AML-193 (cell line): ENCODE data around the gene CYSTM1.

Experiments
- DNase-seq, 2 experiments: peaks; one replicate each; lab custom pipeline; 2025; lab: John Stamatoyannopoulos, UW

Gene CYSTM1

DNA sequence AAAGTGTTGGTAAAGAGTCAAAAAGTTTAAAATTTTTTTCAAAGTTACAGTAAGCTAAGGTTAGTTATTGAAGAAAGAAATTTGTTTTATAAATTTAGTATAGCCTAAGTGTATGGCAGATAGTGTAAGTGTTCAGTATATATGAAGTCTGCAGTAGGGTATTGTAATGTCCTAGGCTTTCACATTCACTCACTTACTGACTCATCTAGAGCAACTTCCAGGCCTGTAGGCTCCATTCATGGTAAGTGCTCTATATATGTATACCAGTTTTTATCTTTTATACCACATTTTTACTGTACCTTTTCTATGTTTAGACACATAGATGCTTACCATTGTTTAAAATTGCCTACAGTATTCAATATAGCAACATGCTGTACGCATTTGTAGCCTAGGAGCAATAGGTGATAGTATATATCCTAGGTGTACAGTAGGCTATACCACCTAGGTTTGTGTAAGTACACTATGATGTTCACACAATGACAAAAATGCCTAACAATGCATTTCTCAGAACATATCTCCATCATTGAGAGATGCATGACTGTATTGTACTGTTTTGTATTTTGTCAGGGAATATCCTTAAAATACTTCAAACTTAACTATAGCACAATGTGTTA lies 38.5 kb downstream of the CYSTM1 start:
- DNase-seq, result no peak

DNA sequence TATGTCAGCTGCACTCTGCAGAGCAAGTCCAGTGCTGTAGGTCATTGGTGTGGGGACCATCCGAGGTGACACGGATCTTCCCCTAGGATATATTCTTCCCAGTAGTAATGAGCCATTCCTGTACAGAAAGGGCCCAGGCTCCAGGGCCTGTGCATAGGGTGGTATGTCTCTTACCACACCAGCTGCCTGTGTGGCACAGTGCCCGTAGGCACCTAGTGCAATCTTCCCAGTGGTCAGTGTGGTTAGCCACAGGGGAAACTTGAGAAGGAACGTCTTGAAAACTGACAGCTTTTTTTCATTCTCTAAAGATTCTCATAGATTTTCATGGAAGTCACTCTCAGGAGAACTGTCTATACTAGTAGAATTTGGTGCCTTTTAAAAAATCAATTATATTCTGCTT lies 39.8 kb downstream of the CYSTM1 start:
- DNase-seq, result peak; percentile 73 to 84

DNA sequence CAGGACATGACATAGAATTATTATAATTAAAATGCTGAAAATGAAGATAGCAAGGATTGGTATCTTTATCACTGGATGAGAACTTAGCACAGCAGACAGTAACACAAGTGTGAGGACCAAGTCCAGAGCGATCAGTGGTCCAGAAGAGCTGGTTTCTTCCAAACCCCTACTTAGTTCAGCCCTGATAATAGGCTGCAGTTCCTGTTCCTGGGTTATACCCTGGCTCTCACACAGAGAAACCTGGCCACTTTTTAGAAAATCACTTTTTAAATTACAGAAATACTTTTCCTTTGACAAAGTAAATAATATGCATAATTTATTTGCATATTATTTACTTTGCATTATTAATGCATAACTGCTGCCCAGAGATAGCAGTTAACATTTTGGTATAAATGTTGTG lies 40.3 kb downstream of the CYSTM1 start:
- no peak for DNase-seq

DNA sequence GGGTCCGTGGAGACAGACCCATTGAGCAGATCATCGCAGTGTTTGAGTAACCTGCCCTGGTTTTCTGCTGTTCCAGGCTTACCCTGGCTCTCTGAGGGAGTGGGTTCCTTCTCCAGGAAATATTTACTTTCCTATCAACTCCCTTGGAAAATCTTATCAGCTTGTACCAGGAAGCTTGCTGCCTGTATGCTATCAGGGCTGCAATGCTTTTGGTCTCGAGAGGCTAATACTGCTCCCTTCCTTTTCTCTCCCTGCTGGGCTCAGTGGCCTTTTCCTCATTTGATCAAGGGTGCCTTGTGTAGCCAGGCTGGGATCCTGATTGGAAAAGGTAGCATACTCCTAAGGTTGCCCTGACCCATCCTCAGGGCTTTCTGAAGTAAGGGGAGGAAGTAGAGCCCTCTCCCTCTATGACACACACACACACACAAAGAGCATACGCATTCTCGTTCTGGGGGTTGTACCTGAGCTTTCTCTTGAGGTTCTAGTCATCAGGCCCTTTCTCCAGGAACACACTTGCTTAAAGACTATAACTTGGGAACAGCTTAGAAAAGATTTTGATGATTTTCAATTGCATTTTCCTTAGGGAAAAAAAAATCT lies 41.6 kb downstream of the CYSTM1 start:
- no peak for DNase-seq

DNA sequence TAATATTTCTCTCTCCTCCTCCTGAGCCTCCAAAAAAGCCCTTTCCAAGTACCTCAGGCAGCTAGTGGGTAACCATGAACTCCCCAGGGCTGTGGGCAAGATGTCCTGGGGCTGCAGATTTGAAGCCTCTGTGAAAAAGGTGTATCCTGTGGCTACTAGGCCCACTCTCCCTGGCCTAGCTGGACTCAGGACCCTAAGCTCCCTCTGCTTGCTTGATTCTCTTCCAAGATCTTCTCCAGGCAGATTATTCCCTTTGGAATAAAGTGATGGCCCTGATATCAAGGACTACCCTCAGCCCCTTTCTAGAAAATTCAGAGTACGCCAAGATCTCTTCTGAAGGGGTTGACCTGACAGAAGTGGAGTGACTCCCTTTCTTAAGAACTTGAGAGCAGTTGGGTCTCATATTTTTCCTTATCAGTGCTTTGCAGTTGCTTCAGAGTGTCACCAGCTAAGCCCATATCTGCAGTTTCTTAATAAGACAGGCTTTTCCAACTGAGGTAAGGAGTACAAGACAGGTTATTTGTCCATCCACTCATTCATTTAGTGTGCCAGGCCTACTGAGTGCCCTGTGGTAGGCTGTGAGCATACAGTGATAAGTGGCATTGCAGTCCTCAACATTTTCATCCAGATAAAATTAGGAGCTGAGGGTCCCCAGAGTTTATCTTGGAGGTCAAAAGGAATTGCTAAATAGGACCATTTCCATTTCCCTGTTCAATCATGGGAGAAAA lies 42.5 kb downstream of the CYSTM1 start:
- no peak for DNase-seq

DNA sequence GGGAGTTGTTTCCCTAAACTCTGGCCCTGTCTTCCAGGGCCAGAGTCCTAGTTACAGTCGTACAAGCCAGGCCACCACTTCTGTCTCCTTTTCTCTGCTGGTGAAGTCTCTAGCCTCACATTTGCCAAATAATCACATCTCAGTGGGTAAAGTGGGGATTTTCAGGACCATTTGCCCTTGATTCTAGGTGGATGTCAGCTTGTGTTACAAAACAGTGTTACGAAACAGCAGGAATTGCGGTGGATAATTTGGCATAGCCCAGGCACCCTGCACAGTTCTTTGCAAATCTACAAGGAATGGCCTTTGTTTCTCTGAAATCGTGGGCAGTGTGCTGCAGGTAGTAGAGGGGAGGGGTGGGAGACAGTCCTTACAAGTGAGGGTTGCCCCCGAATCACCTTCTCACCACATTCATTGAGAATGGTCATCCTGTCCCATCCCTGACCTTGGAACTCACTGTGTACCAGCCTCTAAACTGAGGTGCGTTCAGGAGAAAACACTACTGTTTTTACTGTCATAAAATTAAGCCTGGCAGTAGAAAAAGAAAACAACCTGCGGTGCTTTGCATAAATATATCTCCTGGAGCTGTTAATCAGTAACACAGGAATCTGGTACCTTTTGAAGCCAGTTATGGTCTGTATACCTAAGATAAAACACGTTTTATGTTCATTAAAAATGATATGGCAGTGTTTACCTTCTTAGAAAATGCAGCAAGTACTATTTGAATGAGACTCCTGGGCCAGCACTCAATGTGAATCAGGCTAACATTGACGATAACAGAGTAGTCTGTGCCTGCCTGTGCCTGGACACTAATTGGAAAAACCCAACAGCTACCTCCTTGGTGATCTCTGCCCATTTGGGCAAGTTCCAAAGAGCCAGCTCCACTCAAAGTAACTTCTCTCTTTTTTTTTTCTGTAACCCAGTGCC lies 44.3 kb downstream of the CYSTM1 start:
- no peak for DNase-seq

DNA sequence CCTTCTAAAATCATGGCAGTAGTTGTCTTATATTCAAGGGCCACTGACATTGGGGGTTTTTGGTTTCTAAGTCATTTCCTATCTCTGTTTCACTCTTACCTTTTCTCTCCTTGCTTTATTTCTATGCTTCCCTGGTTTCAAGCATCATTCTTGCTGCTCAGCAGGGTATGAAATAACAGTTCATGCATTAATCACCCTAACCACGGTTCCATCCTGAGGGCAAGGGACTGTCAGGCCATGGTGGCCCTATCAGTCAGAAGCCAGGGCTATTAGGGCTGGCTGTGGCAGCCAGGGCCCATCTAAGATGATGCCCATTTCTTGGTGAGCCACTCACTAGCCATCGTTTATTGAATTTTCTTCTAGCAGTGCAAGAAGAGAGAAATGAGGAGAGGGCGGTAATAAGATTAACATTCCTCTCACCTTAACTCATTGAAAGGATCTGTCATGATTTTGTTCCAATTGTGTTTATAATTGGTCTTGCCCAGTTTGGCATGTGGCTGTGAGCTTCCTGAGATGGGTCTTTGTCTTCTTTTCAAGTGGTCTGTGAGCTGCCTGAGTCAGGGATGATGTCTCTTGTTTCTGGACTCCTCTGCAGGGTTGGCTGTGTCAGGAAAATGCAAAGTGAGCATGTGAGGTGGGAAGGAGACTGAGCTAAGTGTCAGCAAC lies 45.2 kb downstream of the CYSTM1 start:
- DNase-seq, result no peak

DNA sequence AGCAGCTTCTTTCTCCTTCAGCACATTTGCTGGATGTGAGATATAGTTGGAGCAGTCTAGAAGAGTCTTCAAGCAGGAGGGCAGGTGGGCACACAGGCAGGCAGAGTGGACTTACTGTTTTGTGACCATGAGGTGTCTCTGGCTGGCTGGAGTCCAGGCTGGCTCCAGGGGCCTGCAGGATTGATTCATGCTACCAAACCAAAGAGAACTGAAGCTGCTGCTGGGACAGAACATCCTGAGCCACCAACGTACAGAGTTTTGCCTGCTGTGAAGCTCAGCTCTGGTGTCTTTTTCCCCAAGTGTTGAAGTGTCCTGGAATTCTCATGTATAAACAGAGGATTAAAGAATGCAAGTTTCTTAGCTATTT lies 45.7 kb downstream of the CYSTM1 start:
- DNase-seq, result no peak

DNA sequence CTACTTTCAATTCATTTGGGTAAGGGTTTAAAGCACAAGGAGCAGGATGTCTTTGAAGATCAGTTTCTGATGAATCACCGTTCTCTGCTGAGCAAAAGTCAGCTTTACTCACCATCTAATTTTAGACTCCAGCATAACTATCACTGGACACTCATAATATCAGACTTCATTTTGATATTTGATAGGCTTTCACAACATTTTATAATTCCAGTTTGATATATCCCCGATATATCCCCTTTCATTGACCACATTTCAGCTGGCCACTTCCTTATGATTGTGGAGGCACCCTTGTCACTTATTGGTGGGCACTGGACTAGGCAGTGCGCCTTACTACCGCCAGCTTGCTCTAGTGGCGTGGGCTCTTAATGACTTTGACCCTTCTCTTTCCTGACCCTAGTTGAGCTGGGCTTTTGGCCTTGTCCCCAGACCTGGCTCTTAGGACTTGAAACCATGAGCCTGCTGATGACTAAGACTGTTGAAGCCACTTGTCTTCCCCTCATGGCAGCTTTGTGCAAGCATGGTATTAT lies 46.8 kb downstream of the CYSTM1 start:
- no peak for DNase-seq

DNA sequence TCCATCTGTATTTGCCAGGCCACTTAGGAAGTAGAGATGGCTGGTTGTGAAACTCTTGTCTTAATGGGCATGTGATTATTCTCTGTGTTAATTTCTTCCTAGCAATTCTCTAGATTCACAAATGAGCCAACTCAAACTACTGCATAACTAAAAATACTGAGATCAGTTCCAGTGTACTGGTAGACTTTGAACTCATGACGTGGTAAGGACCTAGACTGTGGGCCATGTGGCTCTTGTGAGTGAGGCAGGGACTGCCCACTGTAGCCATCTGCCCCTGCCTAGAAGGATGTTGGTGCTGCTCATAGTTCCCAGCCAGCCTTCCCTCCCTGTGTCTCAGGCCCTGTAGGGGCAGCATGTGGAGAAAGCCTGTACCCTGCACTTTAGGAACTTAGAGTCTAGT lies 47.4 kb downstream of the CYSTM1 start:
- no peak for DNase-seq

DNA sequence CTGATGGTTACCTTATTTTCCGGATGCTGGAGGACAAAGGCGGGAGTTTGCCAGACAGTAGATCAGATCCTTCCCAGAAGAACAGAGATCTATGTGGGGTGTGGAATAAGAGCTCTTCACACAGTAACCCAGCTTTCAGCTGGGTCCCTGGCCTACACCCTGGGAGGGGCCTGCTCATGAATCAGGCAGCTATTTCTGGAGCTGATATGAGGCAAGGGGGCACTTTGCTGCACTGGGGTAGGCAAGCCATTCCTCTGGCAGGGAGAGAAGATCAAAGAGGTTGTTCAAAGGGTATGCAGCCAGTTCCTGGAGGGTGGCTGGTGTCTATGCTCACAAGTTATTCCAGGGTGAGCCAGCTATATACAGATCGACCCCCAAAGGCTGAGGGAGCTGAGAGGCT lies 48.6 kb downstream of the CYSTM1 start:
- DNase-seq, result no peak

DNA sequence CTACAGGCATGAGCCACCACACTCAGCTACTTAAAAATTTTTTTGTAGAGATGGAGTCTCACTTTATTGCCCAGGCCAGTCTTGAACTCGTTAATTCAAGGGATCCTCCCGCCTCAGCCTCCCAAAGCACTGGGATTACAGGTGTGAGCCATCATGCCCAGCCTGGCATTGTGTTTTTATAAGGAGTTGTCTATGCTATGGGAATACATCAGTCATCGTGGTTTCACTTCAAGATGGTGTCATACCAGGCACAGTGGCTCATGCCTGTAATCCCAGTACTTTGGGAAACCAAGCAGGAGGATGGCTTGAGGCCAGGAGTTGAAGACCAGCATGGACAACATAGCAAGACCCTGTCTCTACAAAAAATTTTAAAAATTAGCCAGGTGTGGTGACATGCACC lies 49.7 kb downstream of the CYSTM1 start:
- no peak for DNase-seq

DNA sequence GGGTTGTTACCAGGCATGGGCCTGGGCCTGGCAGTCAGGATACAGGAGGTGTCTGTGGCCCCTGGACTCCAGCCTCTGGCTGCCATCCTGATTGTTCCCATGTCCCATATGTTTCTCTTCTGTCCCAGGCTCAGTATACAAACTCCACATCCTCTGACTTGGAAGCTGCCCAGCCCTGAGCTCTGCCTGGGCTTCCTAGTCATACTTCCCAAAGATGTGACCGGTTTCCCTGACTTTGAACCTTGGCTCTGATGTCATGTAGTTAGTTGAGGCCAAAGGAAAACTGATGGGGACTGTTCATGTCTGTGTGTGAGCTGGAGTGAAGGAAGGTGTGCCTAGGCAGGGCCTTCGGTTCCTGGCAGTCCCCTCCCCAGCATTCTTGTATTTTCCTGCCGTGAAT lies 50.4 kb downstream of the CYSTM1 start:
- DNase-seq, result no peak

DNA sequence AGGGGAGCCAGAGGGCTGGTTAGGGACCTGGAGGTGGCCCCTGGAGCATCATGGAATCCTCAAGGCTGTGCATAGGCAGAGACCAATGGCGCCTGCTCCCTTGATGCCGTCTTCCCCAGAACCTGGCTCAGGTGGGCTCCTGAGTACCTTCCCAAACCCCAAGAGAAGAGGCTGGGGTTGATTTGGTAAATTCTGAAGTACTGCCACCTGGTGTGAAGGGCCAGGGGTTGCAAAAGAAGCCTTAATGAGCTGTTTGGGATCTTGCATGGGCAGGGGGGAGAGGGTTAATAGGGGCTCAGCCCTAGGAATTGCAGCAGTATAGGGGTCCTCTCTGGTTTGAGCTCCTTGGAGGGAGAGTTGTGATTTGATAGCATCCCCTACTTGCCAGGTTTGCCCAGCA lies 52.1 kb downstream of the CYSTM1 start:
- no peak for DNase-seq

DNA sequence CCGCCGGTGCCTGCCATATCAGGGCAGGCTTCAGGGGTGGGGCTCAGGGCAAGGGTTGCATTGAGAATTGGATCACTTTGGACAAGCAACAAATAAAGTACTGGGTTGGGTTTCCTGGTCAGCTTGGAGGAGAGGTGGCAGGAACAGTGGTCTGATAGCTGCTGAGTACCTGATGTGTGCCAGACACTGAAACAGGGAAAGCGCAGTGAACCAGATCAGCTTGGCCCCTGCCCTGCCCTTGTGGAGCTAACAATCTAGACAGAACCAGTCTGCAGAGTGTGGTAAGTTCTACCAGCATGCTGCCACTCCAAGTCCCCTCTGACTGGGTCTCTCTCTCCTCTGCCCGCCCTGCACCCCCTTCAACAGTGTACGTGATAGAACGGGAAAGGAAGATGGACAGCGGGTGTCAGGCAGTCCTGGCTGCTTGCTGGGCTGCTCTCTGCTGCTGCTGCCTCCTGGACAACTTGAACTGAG lies 53.4 kb downstream of the CYSTM1 start:
- no peak for DNase-seq

DNA sequence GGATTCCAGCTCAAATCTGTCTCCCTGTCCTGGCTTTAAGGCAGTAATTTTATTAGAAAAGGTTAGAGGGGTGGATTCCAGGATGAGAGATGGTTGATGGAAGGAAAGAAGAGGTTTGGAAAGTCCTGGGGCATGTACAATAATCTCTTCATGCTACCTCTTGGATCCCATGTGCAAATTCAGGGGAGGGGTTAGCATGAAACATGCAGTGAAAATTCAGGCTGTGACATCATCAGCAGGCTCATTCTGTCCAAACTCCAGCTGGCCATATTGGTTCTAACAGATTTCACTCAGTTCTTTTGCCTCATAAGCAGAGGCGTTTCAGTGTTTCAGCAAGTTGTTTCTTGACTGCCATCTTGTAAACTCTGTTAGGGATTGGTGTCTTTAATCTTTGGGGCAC lies 55.4 kb downstream of the CYSTM1 start:
- no peak for DNase-seq

DNA sequence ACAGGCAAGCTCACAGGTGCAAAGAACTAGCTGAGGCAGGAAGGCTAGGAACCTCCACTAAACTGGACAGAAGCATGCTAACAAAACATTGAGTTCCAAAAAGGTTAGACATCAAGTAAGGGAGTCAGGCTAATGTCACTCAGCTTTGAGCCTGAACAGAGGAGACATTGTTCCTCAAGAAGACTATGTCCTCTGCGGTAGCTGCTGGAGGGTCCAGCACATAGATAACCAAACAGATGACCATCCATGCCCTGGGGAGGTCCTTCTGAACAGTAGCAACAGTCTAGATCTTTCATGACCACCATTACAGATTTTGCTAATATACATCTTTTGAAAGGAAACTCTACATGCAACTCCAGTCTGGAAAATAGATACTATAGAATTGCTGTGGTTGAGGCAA lies 57.7 kb downstream of the CYSTM1 start:
- DNase-seq, result no peak

DNA sequence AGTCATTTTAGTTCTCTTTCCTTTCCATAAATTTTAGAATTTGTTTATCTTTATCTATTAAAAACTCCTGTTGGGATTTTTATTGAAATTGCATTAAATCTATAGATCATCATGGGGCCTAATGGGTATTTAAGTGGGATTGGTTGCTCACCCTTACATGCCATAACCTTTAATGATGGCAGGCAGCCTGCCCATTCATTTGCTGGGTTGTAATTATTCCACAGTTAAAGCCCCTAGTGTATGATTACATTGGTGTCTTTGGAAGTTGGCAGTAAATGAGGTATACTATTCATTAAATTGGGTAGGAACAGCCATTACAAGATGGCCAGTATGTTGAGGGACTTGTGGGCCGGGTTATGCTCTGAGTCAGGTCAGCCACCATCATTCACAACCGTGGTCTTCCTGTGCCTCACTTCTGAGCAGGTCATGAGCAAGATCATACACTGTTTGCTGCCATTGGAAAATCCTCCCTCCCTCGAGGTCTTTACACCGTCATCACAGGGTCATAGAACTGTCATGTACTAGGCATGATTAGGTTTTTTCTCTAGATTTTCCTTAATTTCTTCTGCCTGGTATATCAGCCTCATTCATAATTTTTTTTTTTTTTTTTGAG lies 59.5 kb downstream of the CYSTM1 start:
- DNase-seq, result no peak

DNA sequence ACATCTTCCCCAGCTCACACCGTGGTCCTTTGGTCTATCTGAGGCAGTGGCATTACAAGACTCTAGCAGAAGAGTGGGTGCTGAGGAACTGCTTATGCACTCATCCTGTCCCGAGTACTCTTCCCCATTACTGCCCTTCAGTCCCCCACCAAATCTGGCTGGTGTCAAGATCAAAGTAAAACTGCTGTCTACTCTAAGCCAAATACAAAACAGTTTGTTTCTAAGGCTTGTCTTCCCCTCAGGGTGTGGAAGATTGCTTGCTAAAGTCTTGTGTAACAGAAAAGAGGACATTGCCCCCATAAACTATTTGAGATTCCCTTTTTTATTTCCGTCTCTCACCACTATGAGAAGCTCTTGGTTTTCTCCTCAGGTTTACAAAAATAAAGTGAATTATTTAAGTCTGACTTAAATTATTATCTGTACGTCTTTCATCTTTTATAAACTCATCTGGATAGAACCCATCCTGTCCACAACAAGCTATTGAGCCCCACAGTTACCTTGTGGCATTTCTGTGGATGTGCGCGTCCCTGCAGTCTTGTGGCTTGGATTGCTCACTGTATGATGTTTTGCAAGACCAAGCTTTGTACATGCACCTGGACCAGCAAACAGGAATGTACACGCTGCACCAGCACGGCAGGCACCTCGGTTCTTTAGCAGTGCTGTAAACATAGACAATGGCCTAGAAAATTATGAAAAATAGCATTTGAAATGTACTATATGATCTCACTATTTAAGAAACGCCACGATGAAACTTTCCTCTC lies 61.0 kb downstream of the CYSTM1 start:
- peak; percentile 76 to 81 for DNase-seq

DNA sequence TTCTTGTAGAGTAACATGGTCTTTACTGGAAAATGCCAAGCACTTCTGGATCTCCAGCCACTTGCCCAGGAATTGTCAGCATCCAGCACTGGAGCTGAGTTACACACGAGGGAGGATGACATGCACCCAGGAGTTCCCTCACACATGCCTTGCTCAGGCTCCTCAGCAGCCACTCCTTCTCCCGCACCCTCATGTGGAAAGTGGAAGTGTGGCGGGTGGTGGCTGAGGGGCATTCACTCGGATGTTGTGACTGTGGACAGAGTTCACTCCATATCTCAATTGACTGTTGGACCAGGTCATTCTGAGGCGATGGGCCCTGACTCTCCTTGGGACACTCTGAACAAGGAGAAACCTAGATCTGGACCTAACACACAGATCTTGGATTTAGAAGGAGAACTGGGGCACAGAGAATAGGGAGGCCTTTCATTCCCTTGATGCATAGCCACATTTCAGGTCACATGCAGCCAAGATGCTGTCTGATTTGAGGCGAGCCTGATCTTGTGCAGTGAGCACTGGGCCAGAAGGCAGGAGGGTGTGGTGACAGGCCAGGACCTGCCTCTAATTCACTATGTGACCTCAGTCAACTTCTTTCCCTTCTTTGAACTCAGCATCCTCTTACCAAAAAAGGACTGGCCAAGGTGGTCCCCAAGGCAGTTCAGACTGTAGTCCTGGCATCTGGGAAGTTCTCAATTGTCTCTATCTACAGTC lies 62.1 kb downstream of the CYSTM1 start:
- DNase-seq, result no peak
